Measurements from ENCODE around the gene TBCA.

DNA sequence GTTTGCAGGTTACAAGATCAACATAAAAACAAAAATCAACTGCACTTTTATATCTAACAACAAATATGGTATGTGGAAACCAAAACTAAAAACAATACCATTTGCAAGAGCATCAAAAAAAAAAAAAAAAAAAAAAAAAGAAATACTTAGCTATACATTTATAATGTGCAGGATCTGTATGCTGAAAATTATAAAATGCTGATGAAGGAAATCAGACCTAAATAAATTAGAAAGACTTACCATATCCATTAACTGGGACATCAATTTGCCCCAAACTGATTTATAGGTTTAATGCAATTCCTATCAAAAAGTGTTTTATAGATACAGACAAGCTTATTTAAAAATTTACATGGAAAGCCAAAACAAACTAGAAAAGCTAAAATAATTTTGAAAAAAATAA, 77.2 kb downstream of the TBCA start:
- TF ChIP-seq SIN3A (IDR thresholded peaks at IDR 0.05; ENCODE audit: borderline replicate concordance in 2 of 2, control insufficient read depth in 1 of 2, low read depth in 2 of 2, low read length in 2 of 2) (no peak), CHD2 (IDR thresholded peaks at IDR 0.05; ENCODE audit: low read depth, low read length) (no peak), KAT2B (IDR thresholded peaks at IDR 0.05; ENCODE audit: low read depth, low read length) (no peak), IRF2 (CRISPR knock-in tag; IDR thresholded peaks at IDR 0.05) (no peak), STAT5A (IDR thresholded peaks at IDR 0.05; ENCODE audit: borderline replicate concordance, low read length) (no peak), SOX6 (IDR thresholded peaks at IDR 0.05) (no peak)
- TF ChIP-seq, protein P1, sequence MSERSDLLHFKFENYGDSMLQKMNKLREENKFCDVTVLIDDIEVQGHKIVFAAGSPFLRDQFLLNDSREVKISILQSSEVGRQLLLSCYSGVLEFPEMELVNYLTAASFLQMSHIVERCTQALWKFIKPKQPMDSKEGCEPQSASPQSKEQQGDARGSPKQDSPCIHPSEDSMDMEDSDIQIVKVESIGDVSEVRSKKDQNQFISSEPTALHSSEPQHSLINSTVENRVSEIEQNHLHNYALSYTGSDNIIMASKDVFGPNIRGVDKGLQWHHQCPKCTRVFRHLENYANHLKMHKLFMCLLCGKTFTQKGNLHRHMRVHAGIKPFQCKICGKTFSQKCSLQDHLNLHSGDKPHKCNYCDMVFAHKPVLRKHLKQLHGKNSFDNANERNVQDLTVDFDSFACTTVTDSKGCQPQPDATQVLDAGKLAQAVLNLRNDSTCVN (CRISPR knock-in tag; IDR thresholded peaks at IDR 0.05): no peak
- TF ChIP-seq, protein P2, sequence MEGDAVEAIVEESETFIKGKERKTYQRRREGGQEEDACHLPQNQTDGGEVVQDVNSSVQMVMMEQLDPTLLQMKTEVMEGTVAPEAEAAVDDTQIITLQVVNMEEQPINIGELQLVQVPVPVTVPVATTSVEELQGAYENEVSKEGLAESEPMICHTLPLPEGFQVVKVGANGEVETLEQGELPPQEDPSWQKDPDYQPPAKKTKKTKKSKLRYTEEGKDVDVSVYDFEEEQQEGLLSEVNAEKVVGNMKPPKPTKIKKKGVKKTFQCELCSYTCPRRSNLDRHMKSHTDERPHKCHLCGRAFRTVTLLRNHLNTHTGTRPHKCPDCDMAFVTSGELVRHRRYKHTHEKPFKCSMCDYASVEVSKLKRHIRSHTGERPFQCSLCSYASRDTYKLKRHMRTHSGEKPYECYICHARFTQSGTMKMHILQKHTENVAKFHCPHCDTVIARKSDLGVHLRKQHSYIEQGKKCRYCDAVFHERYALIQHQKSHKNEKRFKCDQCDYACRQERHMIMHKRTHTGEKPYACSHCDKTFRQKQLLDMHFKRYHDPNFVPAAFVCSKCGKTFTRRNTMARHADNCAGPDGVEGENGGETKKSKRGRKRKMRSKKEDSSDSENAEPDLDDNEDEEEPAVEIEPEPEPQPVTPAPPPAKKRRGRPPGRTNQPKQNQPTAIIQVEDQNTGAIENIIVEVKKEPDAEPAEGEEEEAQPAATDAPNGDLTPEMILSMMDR (IDR thresholded peaks at IDR 0.05 in 2 of 3, conservative IDR thresholded peaks at IDR 0.05 in 1 of 3; ENCODE audit: insufficient read depth in 2 of 3, low read depth in 1 of 3, low read length in 3 of 3): no peak
